ENCODE results near the gene MAP3K20. TPM values are rescaled to one million over a fixed set of nuclear protein-coding genes. Genes with fewer than 3 reads are reported as not detected.

Gene MAP3K20
- total and polyA plus RNA-seq, 2 of the 8 experiments (the other 6 are each of a cell fraction or from before 2014, with no cell fraction given) = 3.1 to 11.1 TPM

DNA sequence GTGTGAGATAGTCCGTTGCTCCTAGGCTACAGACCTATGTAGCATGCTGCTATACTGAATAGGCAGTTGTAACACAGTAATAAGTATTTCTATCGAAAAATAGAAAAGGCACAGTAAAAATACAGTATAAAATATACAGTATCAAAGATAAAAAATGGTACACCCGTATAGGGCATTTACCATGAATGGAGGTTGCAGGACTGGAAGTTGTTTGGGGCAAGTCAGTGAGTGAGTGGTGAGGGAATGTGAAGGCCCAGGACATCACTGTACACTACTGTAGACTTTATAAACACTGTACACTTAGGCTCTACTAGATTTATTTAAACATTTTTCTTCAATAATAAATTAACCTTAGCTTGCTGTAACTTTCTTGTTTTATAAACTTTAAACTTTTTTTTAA lies 3.5 kb downstream of the MAP3K20 start:
- H3K36me3 ChIP-seq (ENCODE audit: control insufficient read depth in 2 of 4, insufficient read depth in 4 of 4, low read length in 3 of 4) = no peaks in the 10 kb centered on the region

More for the DNA sequence above, 3.5 kb downstream of the MAP3K20 start:
- Histone ChIP-seq H4K20me1 (replicated peaks in 1 of 2; ENCODE audit: control insufficient read depth in 1 of 2, insufficient read depth in 2 of 2, low read length in 2 of 2) (no peaks in the 10 kb centered on the region), H3K4me1 (replicated peaks in 1 of 4; ENCODE audit: control insufficient read depth in 3 of 4, insufficient read depth in 4 of 4, low read length in 3 of 4) (peaks cover 0 to 3% (median 1%) of the 10 kb centered on the region in 4 experiments; a peak in 4 of 7 replicates), H4K8ac (ENCODE audit: extremely low read depth, insufficient read depth, low read length) (no peak overlapping the region), H3K79me1 (ENCODE audit: low read depth, low read length) (no peaks in the 10 kb centered on the region), H3K56ac (replicated peaks; ENCODE audit: insufficient read length, low read depth, low read length) (no peak overlapping the region), H4K91ac (replicated peaks; ENCODE audit: insufficient read length, low read length) (no peak overlapping the region), H3K9me3 (ENCODE audit: insufficient read depth in 2 of 2, low read depth in 1 of 2, low read length in 1 of 2) (no peaks in the 10 kb centered on the region), H2AK5ac (ENCODE audit: low read depth, low read length) (no peak overlapping the region), H3K18ac (ENCODE audit: extremely low read depth, low read length) (no peak overlapping the region), H3K23ac (ENCODE audit: insufficient read length) (no peak overlapping the region), H2BK120ac (replicated peaks; ENCODE audit: low read depth, low read length) (no peak overlapping the region), H2BK20ac (ENCODE audit: low read length) (no peak overlapping the region), H3K27ac (ENCODE audit: low read depth, low read length) (no peak overlapping the region), H3K9ac (replicated peaks in 1 of 4; ENCODE audit: extremely low read depth in 1 of 4, low read depth in 3 of 4, low read length in 3 of 4) (no peak overlapping the region), H3K79me2 (ENCODE audit: control insufficient read depth in 1 of 2, insufficient read depth in 2 of 2, low read length in 2 of 2) (peaks cover 0 to 3% of the 10 kb centered on the region in 2 experiments; a peak in 1 of 4 replicates), H2BK15ac (ENCODE audit: low read length) (no peak overlapping the region), H3K23me2 (ENCODE audit: low read depth, low read length) (peaks cover 3% of the 10 kb centered on the region), H3K4me3 (ENCODE audit: extremely low read depth in 1 of 4, insufficient read depth in 2 of 4, low read depth in 3 of 4, low read length in 4 of 4) (no peak overlapping the region), H4K5ac (ENCODE audit: insufficient read length, low read depth, low read length) (no peak overlapping the region), H3K4me2 (ENCODE audit: insufficient read depth in 1 of 2, low read depth in 2 of 2, low read length in 2 of 2) (no peak overlapping the region), H2AFZ (ENCODE audit: low read length) (no peak overlapping the region), H3K27me3 (replicated peaks in 1 of 4; ENCODE audit: control insufficient read depth in 3 of 4, extremely low read depth in 1 of 4, insufficient read depth in 3 of 4, low read length in 3 of 4) (no peaks in the 10 kb centered on the region), H2BK5ac (ENCODE audit: low read depth, low read length) (no peak overlapping the region), H3K14ac (ENCODE audit: insufficient read length) (no peak overlapping the region), H3K4ac (replicated peaks; ENCODE audit: insufficient read length, low read depth, low read length) (peak overlapping the region; percentile 80), H2BK12ac (ENCODE audit: low read depth, low read length) (no peak overlapping the region)
- ChIA-PET CTCF (ENCODE audit: partially characterized antibody) (interaction anchor here (0.6 to 6.4 kb wide), 5 partner anchors 12 to 322 kb away, joined by 3 to 40 read pairs (median 4); no protein-coding TSS in a partner anchor), POLR2A (ENCODE audit: partially characterized antibody) (interaction anchor here (1.4 kb wide), 1 partner anchor 8 kb away, joined by 3 read pairs; no protein-coding TSS in a partner anchor)
- DNase-seq (ENCODE audit: low read depth in 1 of 2, low spot score in 2 of 2) (no peak), FAIRE-seq (no peak)
- TF ChIP-seq JUN (IDR thresholded peaks at IDR 0.05; ENCODE audit: low read depth, low read length) (no peak), RFX5 (IDR thresholded peaks at IDR 0.05; ENCODE audit: borderline replicate concordance, low read depth, low read length) (no peak), CHD2 (IDR thresholded peaks at IDR 0.05; ENCODE audit: low read length) (no peak)
- WGBS, 2 experiments (ENCODE audit: extremely low coverage in 1 of 2, insufficient coverage in 1 of 2, insufficient read length in 1 of 2, insufficient replicate concordance in 2 of 2, low coverage in 1 of 2, low lambda C conversion rate in 2 of 2, missing lambda C conversion rate in 1 of 2) = 89% methylated on average over 3 of the region's 3 CpGs; no CpG with 5 or more reads in 1 of the 2 experiments

Data from H1 (cell line).